Tibial nerve (tissue), 4 donors: ENCODE measurements around the gene SLC9A9. TPM values are rescaled to one million over a fixed set of nuclear protein-coding genes. Genes with fewer than 3 reads are reported as not detected.

Experiments used
- DNase-seq, 2 donors: peaks; one replicate each; pipeline ENCODE4 v3.0.0-alpha.2; 2019; ENCODE audit warnings: low spot score in 2 of 2
- H3K27ac ChIP-seq, 4 donors: fragments of 200-600 bp; sonication (generic) in 3 of 4; one replicate each; pipeline ENCODE4 v1.5.1; 2017 to 2019; ENCODE audit warnings: mild to moderate bottlenecking in 1 of 4
- H3K27me3 ChIP-seq, 2 donors: fragments of 200-600 bp; sonication (generic) in 1 of 2; one replicate each; pipeline versions ENCODE4 v1.5.1 to v1.6.0; 2017 to 2019
- H3K36me3 ChIP-seq, 3 donors: fragments of 200-600 bp; sonication (generic); one replicate each; pipeline ENCODE4 v1.5.1; 2018 to 2019
- H3K4me1 ChIP-seq, 4 donors: fragments of 200-600 bp; sonication (generic) in 3 of 4; one replicate each; pipeline ENCODE4 v1.5.1; 2017 to 2019
- H3K4me3 ChIP-seq, 4 donors: fragments of 200-600 bp; sonication (generic) in 3 of 4; one replicate each; pipeline ENCODE4 v1.5.1; 2017 to 2019; ENCODE audit warnings: mild to moderate bottlenecking in 1 of 4, moderate library complexity in 1 of 4
- H3K9me3 ChIP-seq, 4 donors: fragments of 200-600 bp; sonication (generic) in 3 of 4; one replicate each; pipeline ENCODE4 v1.5.1; 2017 to 2019
- CTCF ChIP-seq, 5 experiments: fragments of 200-600 bp in 3 of 5; fragments of 450-650 bp in 2 of 5; sonication (generic) in 3 of 5; IDR thresholded peaks; one replicate each; pipeline ENCODE4 v1.5.1; 2016 to 2019; ENCODE audit warnings: antibody characterized with exemption in 5 of 5, mild to moderate bottlenecking in 3 of 5, moderate library complexity in 2 of 5
- EP300 ChIP-seq, 2 donors: sonication (generic); formaldehyde crosslinking; IDR thresholded peaks; one replicate each; pipeline ENCODE4 v1.6.1; 2017; ENCODE audit warnings: antibody characterized with exemption in 2 of 2, mild to moderate bottlenecking in 1 of 2
- POLR2A ChIP-seq, 2 donors: fragments of 450-650 bp; IDR thresholded peaks; one replicate each; pipeline ENCODE4 v1.6.1; 2017; ENCODE audit warnings: antibody characterized with exemption in 2 of 2, mild to moderate bottlenecking in 2 of 2, moderate library complexity in 2 of 2
- WGBS, 2 donors: methylation state at CpG; one replicate each; pipeline ENCODE4 v1.1.5; 2018; 5-methylcytosine and 5-hydroxymethylcytosine counted together
- total RNA-seq, 4 donors: library from RNA; depleted of rRNA; stranded (reverse); fragments of >200 nt; gene quantifications; one replicate each; pipeline ENCODE4 v1.1.0, GENCODE V29; 2016

SLC9A9 gene
- total RNA-seq, 4 donors from 2014 or later, result 7.6 to 11.1 (median 9.2) TPM

- Histone ChIP-seq H3K27ac (no peak overlapping the region), H3K27me3 (no peaks in the 10 kb centered on the region), H3K4me1 (no peaks in the 10 kb centered on the region), H3K36me3 (no peaks in the 10 kb centered on the region), H3K9me3 (peaks cover 0 to 17% (median 0%) of the 10 kb centered on the region in 4 donors), H3K4me3 (no peak overlapping the region)
- TF ChIP-seq EP300 (IDR thresholded peaks at IDR 0.05) (no peak), POLR2A (IDR thresholded peaks at IDR 0.05) (no peak), CTCF (IDR thresholded peaks at IDR 0.05) (no peak)
- DNase-seq, result no peak
- 72 to 79% methylated on average over 5 of the region's 5 CpGs for WGBS, 2 donors
Measured at GRCh38 chr3:143736205-143736997, 111.9 kb downstream of the SLC9A9 start.

GRCh38 chr3:143731776-143732175 is 116.5 kb downstream of the SLC9A9 start:
- no peak overlapping the region for H3K27ac ChIP-seq
- no peaks in the 10 kb centered on the region for H3K9me3 ChIP-seq
- WGBS, 2 donors, result 93 to 96% methylated on average over 2 of the region's 2 CpGs
- no peak for DNase-seq
- TF ChIP-seq POLR2A (IDR thresholded peaks at IDR 0.05) (no peak), EP300 (IDR thresholded peaks at IDR 0.05) (no peak), CTCF (IDR thresholded peaks at IDR 0.05) (no peak)
- peaks cover 0 to 13% (median 0%) of the 10 kb centered on the region in 4 donors for H3K4me1 ChIP-seq
- H3K36me3 ChIP-seq, result no peaks in the 10 kb centered on the region
- H3K4me3 ChIP-seq, result no peak overlapping the region
- no peaks in the 10 kb centered on the region for H3K27me3 ChIP-seq

- Histone ChIP-seq H3K9me3 (no peaks in the 10 kb centered on the region), H3K4me1 (peaks cover 0 to 16% (median 0%) of the 10 kb centered on the region in 4 donors), H3K36me3 (no peaks in the 10 kb centered on the region), H3K4me3 (no peak overlapping the region), H3K27me3 (no peaks in the 10 kb centered on the region), H3K27ac (no peak overlapping the region)
- 82 to 87% methylated on average over 1 of the region's 1 CpG for WGBS, 2 donors
- TF ChIP-seq CTCF (IDR thresholded peaks at IDR 0.05) (no peak), EP300 (IDR thresholded peaks at IDR 0.05) (no peak), POLR2A (IDR thresholded peaks at IDR 0.05) (no peak)
- DNase-seq, result no peak
Measured at GRCh38 chr3:143731320-143731719, 116.9 kb downstream of the SLC9A9 start.

- Histone ChIP-seq H3K9me3 (no peaks in the 10 kb centered on the region), H3K4me3 (no peak overlapping the region), H3K27me3 (no peaks in the 10 kb centered on the region), H3K4me1 (peaks cover 0 to 16% (median 0%) of the 10 kb centered on the region in 4 donors), H3K27ac (no peak overlapping the region), H3K36me3 (no peaks in the 10 kb centered on the region)
- DNase-seq, result no peak
- WGBS, 2 donors, result 32 to 35% methylated on average over 3 of the region's 3 CpGs
- TF ChIP-seq EP300 (IDR thresholded peaks at IDR 0.05), result no peak
- TF ChIP-seq POLR2A (IDR thresholded peaks at IDR 0.05), result no peak
- no peak for TF ChIP-seq CTCF (IDR thresholded peaks at IDR 0.05)
Measured at GRCh38 chr3:143727391-143727790, 120.9 kb downstream of the SLC9A9 start.

- Histone ChIP-seq H3K36me3 (no peaks in the 10 kb centered on the region), H3K4me1 (peaks cover 0 to 16% (median 0%) of the 10 kb centered on the region in 4 donors), H3K27ac (no peak overlapping the region), H3K27me3 (no peaks in the 10 kb centered on the region), H3K4me3 (no peak overlapping the region), H3K9me3 (no peaks in the 10 kb centered on the region)
- no peak for DNase-seq
- TF ChIP-seq CTCF (IDR thresholded peaks at IDR 0.05) (no peak), POLR2A (IDR thresholded peaks at IDR 0.05) (no peak), EP300 (IDR thresholded peaks at IDR 0.05) (no peak)
- WGBS, 2 donors, result 54 to 58% methylated on average over 1 of the region's 1 CpG
Measured at GRCh38 chr3:143726727-143727126, 121.5 kb downstream of the SLC9A9 start.
